ENCODE results near the gene MAP6.

DNA sequence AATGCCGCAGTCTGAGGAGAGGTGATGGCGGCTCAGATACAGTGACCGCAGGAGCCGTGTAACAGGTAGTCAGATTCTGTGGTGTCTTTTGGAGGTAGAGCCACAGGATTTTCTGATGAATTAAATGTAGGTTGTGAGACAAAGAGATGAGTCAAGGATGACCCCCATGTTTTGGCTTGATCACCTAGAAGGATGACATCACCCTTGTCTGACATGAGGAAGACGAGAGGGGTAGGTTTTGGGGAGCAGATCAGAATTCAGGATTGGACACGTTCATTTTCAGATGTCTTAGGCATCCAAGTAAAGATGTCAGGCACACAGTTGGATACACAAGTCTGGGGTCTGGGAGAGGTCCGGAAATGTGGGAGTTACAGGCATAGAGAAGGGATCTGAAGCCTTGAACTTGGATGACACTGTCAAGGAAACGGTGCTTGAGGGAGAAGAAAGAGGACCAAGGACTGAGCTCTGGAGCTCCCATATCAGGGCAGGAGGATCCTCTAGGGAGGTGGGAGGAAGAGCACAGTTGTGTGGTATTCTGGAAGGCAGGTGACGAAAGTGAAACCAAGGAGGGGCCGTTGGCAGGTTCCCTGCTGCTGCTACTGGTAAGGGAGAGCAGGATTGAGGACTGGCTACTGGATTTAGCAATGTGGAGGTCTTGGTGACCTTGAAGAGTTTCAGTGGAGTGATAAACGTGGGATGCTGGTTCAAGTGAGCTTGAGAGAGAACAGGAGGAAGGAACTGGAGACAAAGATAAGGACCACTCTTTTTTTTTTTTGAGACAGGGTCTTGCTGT, 130.5 kb downstream of the MAP6 start:
- TF ChIP-seq, protein P1, sequence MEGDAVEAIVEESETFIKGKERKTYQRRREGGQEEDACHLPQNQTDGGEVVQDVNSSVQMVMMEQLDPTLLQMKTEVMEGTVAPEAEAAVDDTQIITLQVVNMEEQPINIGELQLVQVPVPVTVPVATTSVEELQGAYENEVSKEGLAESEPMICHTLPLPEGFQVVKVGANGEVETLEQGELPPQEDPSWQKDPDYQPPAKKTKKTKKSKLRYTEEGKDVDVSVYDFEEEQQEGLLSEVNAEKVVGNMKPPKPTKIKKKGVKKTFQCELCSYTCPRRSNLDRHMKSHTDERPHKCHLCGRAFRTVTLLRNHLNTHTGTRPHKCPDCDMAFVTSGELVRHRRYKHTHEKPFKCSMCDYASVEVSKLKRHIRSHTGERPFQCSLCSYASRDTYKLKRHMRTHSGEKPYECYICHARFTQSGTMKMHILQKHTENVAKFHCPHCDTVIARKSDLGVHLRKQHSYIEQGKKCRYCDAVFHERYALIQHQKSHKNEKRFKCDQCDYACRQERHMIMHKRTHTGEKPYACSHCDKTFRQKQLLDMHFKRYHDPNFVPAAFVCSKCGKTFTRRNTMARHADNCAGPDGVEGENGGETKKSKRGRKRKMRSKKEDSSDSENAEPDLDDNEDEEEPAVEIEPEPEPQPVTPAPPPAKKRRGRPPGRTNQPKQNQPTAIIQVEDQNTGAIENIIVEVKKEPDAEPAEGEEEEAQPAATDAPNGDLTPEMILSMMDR (IDR thresholded peaks at IDR 0.05) = no peak
- TF ChIP-seq POLR2A (IDR thresholded peaks at IDR 0.05) = no peak

Data from right lobe of liver (tissue), 4 donors.